NCI-H82 (cell line): Measurements from ENCODE around the gene CPNE7.
"Not testable (repeated sequence)": the region's sequence is repeated elsewhere in the genome, so short reads cannot be mapped to it uniquely, and the experiment has no call there.

ENCODE experiments used
- DNase-seq: peaks from one replicate; lab custom pipeline; 2025; lab: John Stamatoyannopoulos, UW

The CPNE7 gene

DNA sequence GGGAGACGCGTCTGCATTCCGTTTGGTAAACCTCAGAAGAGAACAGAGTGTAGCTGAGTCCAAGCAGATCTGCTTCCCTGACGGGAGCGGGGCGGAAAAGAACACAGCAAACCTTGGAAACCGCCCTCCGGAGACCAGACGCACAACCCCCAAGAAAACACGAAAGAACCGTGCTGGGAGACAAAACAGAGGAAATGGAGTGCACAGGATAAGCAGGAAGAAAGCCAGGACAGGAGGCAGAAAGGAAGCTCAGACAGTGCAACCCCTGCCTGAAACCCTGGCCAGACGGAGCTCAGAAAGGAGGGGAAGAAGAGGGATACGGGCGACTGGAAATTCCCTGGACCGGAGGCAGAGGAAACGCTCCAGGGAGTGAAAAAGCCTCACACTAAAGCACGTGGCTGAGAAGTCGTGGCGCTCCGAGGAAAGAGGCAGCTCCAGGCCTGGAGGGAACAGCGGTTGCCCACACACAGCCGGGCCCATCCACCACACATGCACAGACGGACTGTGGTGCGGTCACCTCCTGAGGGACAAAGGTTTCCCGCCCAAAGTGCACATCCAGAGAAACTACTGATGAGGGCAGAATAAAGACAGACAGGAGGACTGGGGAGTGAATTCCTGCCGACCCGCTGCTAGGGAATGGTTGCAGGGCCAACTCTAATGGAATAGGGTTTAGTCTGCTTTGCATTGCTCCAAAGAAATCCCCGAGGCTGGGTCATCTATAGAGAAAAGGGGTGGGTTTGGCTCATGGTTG, 48.1 kb downstream of the CPNE7 start:
- no peak for DNase-seq

DNA sequence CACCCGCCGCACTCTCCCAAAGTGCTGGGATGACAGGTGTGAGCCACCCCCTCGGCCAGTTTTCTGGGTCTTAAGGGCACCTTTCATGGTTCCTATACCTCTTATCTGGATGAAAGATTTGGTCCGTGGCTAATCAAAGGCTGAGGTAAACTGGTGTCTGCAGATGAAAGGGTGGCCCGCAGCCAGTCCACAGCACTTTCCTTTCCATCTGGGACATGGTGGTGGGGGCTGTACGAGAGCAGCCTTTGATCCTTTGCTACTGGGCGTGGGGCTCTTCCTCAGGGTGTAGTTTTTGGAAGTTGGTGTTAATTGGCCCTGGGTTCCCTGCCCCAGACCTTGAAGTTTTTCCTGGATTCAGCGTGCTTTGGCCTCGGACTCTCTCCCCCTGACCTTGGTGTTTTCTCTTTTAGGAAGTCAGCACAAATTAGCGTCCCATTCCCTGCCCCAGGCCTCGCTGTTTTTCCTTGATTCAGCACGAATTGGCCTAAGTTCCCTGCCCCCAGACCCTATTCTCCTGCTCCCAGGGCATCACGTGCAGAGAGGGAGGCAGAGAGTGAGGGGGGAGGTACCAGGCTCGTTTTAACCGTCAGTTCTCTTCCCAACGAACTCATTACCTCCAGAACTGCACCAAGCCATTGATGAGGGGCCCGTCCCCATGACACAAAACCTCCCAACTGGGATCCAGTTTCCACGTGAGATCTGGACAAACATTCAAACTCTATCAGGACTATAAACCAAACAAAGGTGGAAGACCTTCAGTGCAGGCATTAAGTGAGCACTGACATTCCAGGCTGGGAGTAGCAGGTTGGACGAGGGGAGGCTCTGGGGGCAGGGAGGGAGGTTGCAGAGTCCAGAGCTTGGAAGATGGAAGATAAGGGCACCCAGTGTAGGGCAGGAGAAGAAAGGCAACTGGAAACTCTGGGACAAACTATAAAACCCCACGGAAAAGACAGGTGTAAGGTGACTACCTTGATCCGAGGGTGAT, 49.5 kb downstream of the CPNE7 start:
- no peak for DNase-seq

DNA sequence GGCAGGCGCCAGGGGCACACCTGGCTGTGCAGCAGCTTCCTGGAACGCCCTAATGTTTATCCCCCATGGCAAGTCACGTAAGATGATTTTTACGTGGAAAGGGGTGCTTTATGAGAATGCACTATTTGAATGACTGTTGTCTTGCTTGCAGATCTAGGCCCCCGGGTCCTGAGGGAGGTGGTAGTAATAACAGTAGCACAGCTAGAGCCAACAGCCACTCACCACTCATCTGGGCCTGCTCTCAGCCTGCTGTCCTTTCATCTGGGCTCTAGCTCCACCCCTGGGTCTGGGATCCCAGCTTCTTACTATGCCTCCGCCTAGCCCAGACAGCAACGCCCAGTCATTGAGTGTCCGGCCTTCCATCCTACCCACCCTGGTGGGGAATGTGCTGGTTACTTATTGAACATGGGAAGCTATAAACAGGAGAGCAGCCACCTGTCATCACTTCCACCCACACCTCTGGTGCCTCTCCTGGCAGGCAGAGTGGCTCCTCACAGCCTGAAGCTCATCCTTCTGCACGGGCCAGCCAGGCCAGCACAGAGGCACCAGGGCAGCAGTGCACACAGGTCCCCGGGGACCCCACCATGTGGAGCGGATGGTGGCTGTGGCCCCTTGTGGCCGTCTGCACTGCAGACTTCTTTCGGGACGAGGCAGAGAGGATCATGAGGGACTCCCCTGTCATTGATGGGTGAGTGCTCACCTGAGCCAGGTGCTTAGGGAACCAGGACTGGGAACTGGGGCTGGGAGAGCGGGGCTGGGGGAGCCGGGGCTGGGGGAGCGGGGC, 54.5 kb downstream of the CPNE7 start:
- DNase-seq = no peak

- no peak for DNase-seq
These were observed 57.6 kb downstream of the CPNE7 start for GRCh38 chr16:89633064-89633631.

GRCh38 chr16:89634463-89635385, 59.2 kb downstream of the CPNE7 start:
- DNase-seq = not testable (repeated sequence)

- no peak for DNase-seq
These were observed 61.1 kb downstream of the CPNE7 start for GRCh38 chr16:89636663-89637062.

- DNase-seq = peak; percentile 23
These were observed 61.8 kb downstream of the CPNE7 start for GRCh38 chr16:89637379-89637778.

DNA sequence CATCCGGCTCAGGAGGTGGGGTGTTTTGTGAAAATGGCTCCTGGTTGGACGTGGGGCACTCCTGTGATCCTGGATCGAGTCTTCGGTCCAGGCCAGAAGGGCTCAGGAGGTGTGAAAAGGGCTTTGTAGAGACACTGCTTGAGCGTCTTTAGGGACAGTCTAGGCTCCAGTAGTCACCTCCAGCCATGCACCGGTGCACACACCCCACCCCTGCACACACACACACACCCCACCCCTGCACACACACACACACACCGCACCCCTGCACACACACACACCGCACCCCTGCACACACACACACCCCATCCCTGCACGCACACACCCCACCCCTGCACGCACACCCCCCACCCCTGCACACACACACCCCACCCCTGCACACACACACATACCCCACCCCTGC, 62.9 kb downstream of the CPNE7 start:
- DNase-seq = peak; percentile 14

GRCh38 chr16:89639385-89639784, 63.8 kb downstream of the CPNE7 start:
- DNase-seq = no peak

DNA sequence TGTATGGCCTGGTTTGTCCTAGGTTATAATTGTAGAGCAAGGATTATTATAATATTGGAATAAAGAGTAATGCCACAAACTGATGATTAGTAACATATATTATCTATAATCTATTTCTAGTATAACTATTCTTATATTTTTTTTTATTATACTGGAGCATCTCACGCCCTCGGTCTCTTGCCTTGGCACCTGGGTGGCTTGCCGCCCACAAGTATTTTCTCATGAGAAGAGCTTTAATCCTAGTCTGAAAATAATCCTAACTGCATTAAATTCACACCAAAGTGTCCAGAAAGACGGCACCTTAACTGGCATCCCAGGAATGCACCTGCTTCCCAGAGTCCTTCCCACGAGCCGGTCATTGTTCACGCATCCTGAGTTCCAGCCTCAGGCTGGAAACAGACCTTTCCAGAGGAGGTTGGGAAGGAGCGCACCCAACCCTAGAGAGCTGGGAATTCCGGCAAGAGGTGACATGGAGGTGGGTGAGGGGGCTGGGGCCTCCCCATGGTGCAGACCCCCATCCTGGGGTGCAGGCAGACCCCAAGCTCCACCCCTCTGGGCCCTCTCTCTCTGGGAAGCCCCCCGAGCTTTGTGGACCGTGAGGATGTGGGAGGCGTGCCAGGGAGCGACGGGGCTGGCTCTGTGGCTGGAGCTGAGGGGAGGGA, 66.0 kb downstream of the CPNE7 start:
- DNase-seq = no peak

DNA sequence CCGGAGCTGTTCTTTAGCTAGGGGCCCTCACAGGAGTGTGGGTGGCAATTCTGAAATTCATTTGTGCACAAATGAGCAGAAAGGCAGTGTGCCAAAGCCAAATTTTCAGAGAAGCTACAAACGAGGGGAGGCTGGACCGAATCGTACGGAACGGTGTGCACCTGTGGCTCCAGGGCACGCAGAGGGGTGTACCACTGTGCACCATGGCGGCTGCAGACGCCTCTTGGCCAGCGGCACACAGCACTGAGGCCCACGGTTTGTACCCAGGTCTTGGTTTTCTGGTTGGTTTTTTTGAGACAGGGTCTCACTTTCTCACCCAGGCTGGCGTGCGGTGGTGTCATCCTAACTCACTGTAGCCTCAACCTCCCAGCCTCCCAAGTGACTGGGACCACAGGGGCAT, 67.0 kb downstream of the CPNE7 start:
- DNase-seq = no peak

GRCh38 chr16:89643769-89644300, 68.3 kb downstream of the CPNE7 start:
- DNase-seq = no peak

- DNase-seq = no peak
These were observed 69.6 kb downstream of the CPNE7 start for GRCh38 chr16:89645122-89645521.

DNA sequence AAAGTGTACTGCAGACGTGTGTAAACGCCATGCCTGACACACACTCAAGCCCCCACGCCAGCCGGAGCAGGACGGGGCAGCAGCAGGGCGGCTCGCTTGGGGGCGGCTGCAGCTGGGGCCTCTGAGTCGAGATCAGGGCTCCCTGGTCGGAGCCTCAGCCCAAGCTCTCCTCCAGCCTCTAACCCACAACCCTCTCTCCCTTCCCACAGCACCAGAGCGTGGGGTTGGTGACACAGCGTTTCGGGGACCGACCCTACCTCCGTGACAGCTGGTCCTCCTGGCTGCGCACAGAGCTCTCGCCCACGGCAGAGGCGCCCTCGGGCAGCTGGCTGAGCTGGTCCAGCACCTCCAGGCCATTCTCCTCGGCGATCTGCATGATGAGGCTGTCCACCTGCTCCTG, 70.7 kb downstream of the CPNE7 start:
- no peak for DNase-seq
